ENCODE data around the gene TBXA2R. TPM values are rescaled to one million over a fixed set of nuclear protein-coding genes. Genes with fewer than 3 reads are reported as not detected.

Gene TBXA2R
- total RNA-seq, 1 donor = 1.4 TPM

- no peak overlapping the region for H3K27ac ChIP-seq (ENCODE audit: low read depth, low read length)
- no peak overlapping the region for H3K4me3 ChIP-seq (ENCODE audit: insufficient read depth, low read length)
- H3K36me3 ChIP-seq (ENCODE audit: insufficient read depth, low read length) = no peaks in the 10 kb centered on the region
- H3K79me2 ChIP-seq (ENCODE audit: insufficient read depth, low read length) = no peaks in the 10 kb centered on the region
- TF ChIP-seq CTCF (IDR thresholded peaks at IDR 0.05; ENCODE audit: extremely low read depth, low read depth, low read length) = no peak
- H3K4me2 ChIP-seq (ENCODE audit: insufficient read depth, low read length) = no peak overlapping the region
- H3K27me3 ChIP-seq (ENCODE audit: insufficient read depth, low read length) = no peaks in the 10 kb centered on the region
- H3K4me1 ChIP-seq (ENCODE audit: insufficient read depth, low read length) = no peaks in the 10 kb centered on the region
- peak; percentile 11 for DNase-seq (ENCODE audit: insufficient read length, low spot score, missing footprints)
- H2AFZ ChIP-seq (ENCODE audit: low read length) = no peak overlapping the region
- no peaks in the 10 kb centered on the region for H4K20me1 ChIP-seq (ENCODE audit: insufficient read depth, low read length)
- H3K9me3 ChIP-seq (ENCODE audit: low read depth, low read length) = no peaks in the 10 kb centered on the region
Measured at GRCh38 chr19:3563709-3564524, 42.8 kb downstream of the TBXA2R start.

- H3K79me2 ChIP-seq (ENCODE audit: insufficient read depth, low read length) = peaks cover 39% of the 10 kb centered on the region
- H3K4me3 ChIP-seq (ENCODE audit: insufficient read depth, low read length) = peak within 1 kb of the TSS; percentile 95
- H3K27ac ChIP-seq (ENCODE audit: low read depth, low read length) = peak within 1 kb of the TSS; percentile 85
- no peaks in the 10 kb centered on the region for H3K27me3 ChIP-seq (ENCODE audit: insufficient read depth, low read length)
- H3K4me2 ChIP-seq (ENCODE audit: insufficient read depth, low read length) = peak within 1 kb of the TSS; percentile 95
- H3K9me3 ChIP-seq (ENCODE audit: low read depth, low read length) = no peaks in the 10 kb centered on the region
- peak; percentile 100 for DNase-seq (ENCODE audit: insufficient read length, low spot score, missing footprints)
- H4K20me1 ChIP-seq (ENCODE audit: insufficient read depth, low read length) = peaks cover 19% of the 10 kb centered on the region
- H3K36me3 ChIP-seq (ENCODE audit: insufficient read depth, low read length) = no peaks in the 10 kb centered on the region
- peak within 1 kb of the TSS; percentile 92 for H2AFZ ChIP-seq (ENCODE audit: low read length)
- H3K4me1 ChIP-seq (ENCODE audit: insufficient read depth, low read length) = peaks cover 10% of the 10 kb centered on the region
- TF ChIP-seq CTCF (IDR thresholded peaks at IDR 0.05; ENCODE audit: extremely low read depth, low read depth, low read length) = no peak
Measured at GRCh38 chr19:3557461-3558248, 49.0 kb downstream of the TBXA2R start, which contains the start of gene MFSD12. Gene MFSD12, minus strand, starts transcription at chr19:3557586. Its CDS starts 183 bp downstream, at chr19:3557403.

DNA sequence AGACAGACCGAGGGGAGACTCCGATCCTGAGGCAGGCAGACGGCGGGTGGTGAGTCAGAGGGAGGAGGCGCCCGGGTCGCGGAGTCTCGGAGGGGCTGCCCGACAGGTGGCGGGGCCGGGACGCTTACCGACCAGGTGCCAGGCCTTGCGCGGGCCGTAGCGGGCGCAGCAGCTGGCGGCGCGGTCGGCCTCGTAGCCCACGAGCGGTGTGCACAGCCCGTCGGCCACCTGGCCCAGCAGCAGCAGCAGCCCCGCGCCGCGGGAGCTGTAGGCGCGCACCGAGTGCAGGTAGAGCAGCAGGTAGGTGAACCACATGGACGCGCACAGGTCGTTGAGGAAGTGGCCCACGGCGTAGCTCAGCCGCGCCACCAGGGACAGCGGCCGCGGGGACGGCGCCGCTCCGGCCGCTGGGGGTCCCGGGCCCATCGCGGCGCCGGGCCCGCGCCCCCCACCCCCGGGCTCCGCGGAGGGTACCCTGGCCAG lies 49.7 kb downstream of the TBXA2R start:
- no peak for TF ChIP-seq CTCF (IDR thresholded peaks at IDR 0.05; ENCODE audit: extremely low read depth, low read depth, low read length)
- H3K4me1 ChIP-seq (ENCODE audit: insufficient read depth, low read length) = peaks cover 12% of the 10 kb centered on the region
- peaks cover 42% of the 10 kb centered on the region for H3K79me2 ChIP-seq (ENCODE audit: insufficient read depth, low read length)
- H3K4me2 ChIP-seq (ENCODE audit: insufficient read depth, low read length) = peak overlapping the region; percentile 95
- H4K20me1 ChIP-seq (ENCODE audit: insufficient read depth, low read length) = peaks cover 19% of the 10 kb centered on the region
- peak; percentile 98 for DNase-seq (ENCODE audit: insufficient read length, low spot score, missing footprints)
- no peaks in the 10 kb centered on the region for H3K27me3 ChIP-seq (ENCODE audit: insufficient read depth, low read length)
- H2AFZ ChIP-seq (ENCODE audit: low read length) = peak overlapping the region; percentile 62
- no peaks in the 10 kb centered on the region for H3K36me3 ChIP-seq (ENCODE audit: insufficient read depth, low read length)
- peak overlapping the region; percentile 95 for H3K4me3 ChIP-seq (ENCODE audit: insufficient read depth, low read length)
- H3K27ac ChIP-seq (ENCODE audit: low read depth, low read length) = peak overlapping the region; percentile 57
- no peaks in the 10 kb centered on the region for H3K9me3 ChIP-seq (ENCODE audit: low read depth, low read length)
